H9 (cell line): ENCODE results near the gene B4GALT1. TPM values are rescaled to one million over a fixed set of nuclear protein-coding genes. Genes with fewer than 3 reads are reported as not detected.

ENCODE experiments used
- DNase-seq: peaks from one replicate; pipeline ENCODE4 v3.0.0-alpha.2; 2017
- H2AFZ ChIP-seq: one replicate; pipeline ENCODE4 v1.6.1; 2013; ENCODE audit warnings: mild to moderate bottlenecking, low read length, control low read depth, moderate library complexity
- H2AK5ac ChIP-seq: 2 replicates; pipeline ENCODE4 v1.6.1; 2013; ENCODE audit warnings: low read length, control low read depth, mixed read lengths; ENCODE audit not compliant: insufficient read length
- H2BK120ac ChIP-seq: one replicate; pipeline ENCODE4 v1.6.1; 2013; ENCODE audit warnings: low read depth, mild to moderate bottlenecking, low read length, control low read depth, inconsistent platforms; ENCODE audit not compliant: poor library complexity, severe bottlenecking
- H2BK12ac ChIP-seq: 2 replicates; pipeline ENCODE4 v1.6.1; 2013; ENCODE audit warnings: low read length, control low read depth, mixed read lengths, low read depth; ENCODE audit not compliant: insufficient read length
- H2BK15ac ChIP-seq: 2 replicates; pipeline ENCODE4 v1.6.1; 2013; ENCODE audit warnings: low read depth, low read length, control low read depth
- H2BK20ac ChIP-seq: one replicate; pipeline ENCODE4 v1.6.1; 2013; ENCODE audit warnings: low read depth, mild to moderate bottlenecking, low read length, control low read depth, inconsistent platforms; ENCODE audit not compliant: poor library complexity, severe bottlenecking
- H2BK5ac ChIP-seq: 2 replicates; pipeline ENCODE4 v1.6.1; 2013; ENCODE audit warnings: low read length, control low read depth, mixed read lengths; ENCODE audit not compliant: insufficient read length
- H3K14ac ChIP-seq: 2 replicates; pipeline ENCODE4 v1.6.1; 2013; ENCODE audit warnings: low read length, control low read depth; ENCODE audit not compliant: insufficient read depth
- H3K18ac ChIP-seq: 2 replicates; pipeline ENCODE4 v1.6.1; 2013; ENCODE audit warnings: low read depth, mild to moderate bottlenecking, mixed read lengths, low read length, control low read depth; ENCODE audit not compliant: insufficient read length
- H3K23ac ChIP-seq: 2 replicates; pipeline ENCODE4 v1.6.1; 2013; ENCODE audit warnings: low read length, control low read depth, mixed read lengths, low read depth; ENCODE audit not compliant: insufficient read length
- H3K23me2 ChIP-seq: 2 replicates; pipeline ENCODE4 v1.6.1; 2013; ENCODE audit warnings: low read depth, mild to moderate bottlenecking, mixed read lengths, low read length, control low read depth; ENCODE audit not compliant: insufficient read length, poor library complexity, severe bottlenecking
- H3K27ac ChIP-seq: 2 replicates; pipeline ENCODE4 v1.5.1; 2013; ENCODE audit warnings: low read length, control low read depth, mixed read lengths, low read depth; ENCODE audit not compliant: insufficient read length
- H3K27me3 ChIP-seq: 2 replicates; pipeline ENCODE4 v1.6.1; 2013; ENCODE audit warnings: low read length, control low read depth, inconsistent platforms; ENCODE audit not compliant: insufficient read depth
- H3K4ac ChIP-seq: 2 replicates; pipeline ENCODE4 v1.6.1; 2013; ENCODE audit warnings: low read depth, mild to moderate bottlenecking, control low read depth, inconsistent platforms, low read length, moderate library complexity
- H3K4me1 ChIP-seq: 2 replicates; pipeline ENCODE4 v1.6.1; 2013; ENCODE audit warnings: low read length, control low read depth, inconsistent platforms; ENCODE audit not compliant: insufficient read depth
- H3K4me2 ChIP-seq: 2 replicates; pipeline ENCODE4 v1.6.1; 2013; ENCODE audit warnings: low read length, control low read depth, mixed read lengths; ENCODE audit not compliant: insufficient read length, insufficient read depth
- H3K56ac ChIP-seq: 2 replicates; pipeline ENCODE4 v1.6.1; 2013; ENCODE audit warnings: low read depth, mild to moderate bottlenecking, mixed read lengths, low read length, control low read depth; ENCODE audit not compliant: insufficient read length
- H3K79me1 ChIP-seq: 2 replicates; pipeline ENCODE4 v1.6.1; 2013; ENCODE audit warnings: low read depth, mild to moderate bottlenecking, moderate library complexity, low read length, control low read depth, inconsistent platforms; ENCODE audit not compliant: insufficient read depth, poor library complexity, severe bottlenecking
- H3K79me2 ChIP-seq: 2 replicates; pipeline ENCODE4 v1.6.1; 2013; ENCODE audit warnings: low read length, control low read depth, inconsistent platforms; ENCODE audit not compliant: insufficient read depth
- H3K9ac ChIP-seq: 2 replicates; pipeline ENCODE4 v1.6.1; 2013; ENCODE audit warnings: low read length, control low read depth, mixed read lengths; ENCODE audit not compliant: insufficient read length; ENCODE audit errors: extremely low read depth
- H3K9me3 ChIP-seq: one replicate; pipeline ENCODE4 v1.6.1; 2013; ENCODE audit warnings: low read depth, low read length, inconsistent platforms; ENCODE audit not compliant: control insufficient read depth
- H3T11ph ChIP-seq: one replicate; pipeline ENCODE4 v1.6.1; 2013; ENCODE audit warnings: mild to moderate bottlenecking, low read length, control low read depth, inconsistent platforms
- H4K20me1 ChIP-seq: one replicate; pipeline ENCODE4 v1.6.1; 2013; ENCODE audit not compliant: control insufficient read depth, insufficient read length, insufficient read depth
- H4K5ac ChIP-seq: 2 replicates; pipeline ENCODE4 v1.6.1; 2013; ENCODE audit warnings: low read depth, mild to moderate bottlenecking, mixed read lengths, low read length, control low read depth; ENCODE audit not compliant: insufficient read length
- H4K8ac ChIP-seq: replicated peaks from 2 replicates; pipeline ENCODE4 v1.6.1; 2013; ENCODE audit warnings: low read length, control low read depth, mixed read lengths, low read depth; ENCODE audit not compliant: insufficient read length
- H4K91ac ChIP-seq: 2 replicates; pipeline ENCODE4 v1.6.1; 2013; ENCODE audit warnings: low read depth, mild to moderate bottlenecking, moderate library complexity, mixed read lengths, low read length, control low read depth; ENCODE audit not compliant: insufficient read length
- H3K27ac Mint-ChIP-seq, 3 experiments: 2 replicates in 2 of 3; 3 replicates in 1 of 3; pipeline ENCODE4 v1.8.0; 2020 to 2021; ENCODE audit warnings: mixed read lengths in 3 of 3, mild to moderate bottlenecking in 1 of 3, moderate library complexity in 1 of 3
- H3K27me3 Mint-ChIP-seq: 2 replicates; pipeline ENCODE4 v1.8.0; 2021; ENCODE audit warnings: low read depth, mild to moderate bottlenecking, moderate library complexity, mixed read lengths
- H3K36me3 Mint-ChIP-seq, 3 experiments: 2 replicates in 2 of 3; 3 replicates in 1 of 3; pipeline ENCODE4 v1.8.0; 2020 to 2021; ENCODE audit warnings: low read depth in 3 of 3, mixed read lengths in 3 of 3; ENCODE audit not compliant: insufficient read depth in 1 of 3
- H3K4me1 Mint-ChIP-seq, 2 experiments: 2 replicates each; pipeline ENCODE4 v1.8.0; 2020; ENCODE audit warnings: mixed read lengths in 2 of 2
- H3K4me3 Mint-ChIP-seq, 2 experiments: 2 replicates in 1 of 2; 3 replicates in 1 of 2; pipeline ENCODE4 v1.8.0; 2020 to 2021; ENCODE audit warnings: mild to moderate bottlenecking in 2 of 2, mixed read lengths in 2 of 2, moderate library complexity in 1 of 2
- H3K9me3 Mint-ChIP-seq, 2 experiments: 2 replicates in 1 of 2; 3 replicates in 1 of 2; pipeline ENCODE4 v1.8.0; 2020; ENCODE audit warnings: mild to moderate bottlenecking in 2 of 2, mixed read lengths in 2 of 2, moderate library complexity in 1 of 2
- WGBS: extraction: QIAGEN DNeasy Blood & Tissue Kit; methylation state at CpG from one replicate; pipeline ENCODE4 v1.1.7; 2013; ENCODE audit warnings: missing lambda C conversion rate, low lambda C conversion rate, mixed read lengths; ENCODE audit not compliant: insufficient read length; ENCODE audit errors: extremely low coverage; 5-methylcytosine and 5-hydroxymethylcytosine counted together
- total RNA-seq: library from RNA; stranded (reverse); gene quantifications from 2 replicates; pipeline ENCODE4 v1.2.1, GENCODE V29; 2021
- TF ChIP-seq, protein P1 (sequence below): fragments of 200-600 bp; sonication (generic); conservative IDR thresholded peaks from 3 replicates; pipeline ENCODE4 v1.8.0; 2021; ENCODE audit warnings: antibody characterized with exemption, mild to moderate bottlenecking

The B4GALT1 gene
- total RNA-seq, 1 experiment from 2014 or later = 15.3 TPM

DNA sequence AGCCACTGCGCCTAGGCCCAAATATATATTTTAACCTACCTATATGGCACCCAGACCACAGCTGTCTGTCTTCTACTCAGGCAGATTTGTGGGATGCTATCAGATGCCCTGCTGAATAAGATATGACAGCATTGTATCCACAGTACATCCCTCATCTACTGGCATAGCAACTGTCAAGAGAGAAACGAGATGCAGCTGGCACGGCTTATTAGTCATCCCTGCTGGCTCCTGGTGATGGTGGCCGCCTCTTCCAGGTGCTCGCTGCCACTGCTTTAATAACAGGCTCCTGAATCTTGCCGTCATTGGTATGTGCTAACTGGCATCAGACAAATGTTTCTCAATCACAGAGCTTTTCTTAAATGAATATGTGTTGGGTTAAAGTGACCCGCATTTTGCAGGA is 34.0 kb downstream of the B4GALT1 start:
- H3K27me3 Mint-ChIP-seq = no peaks in the 10 kb centered on the region; the same call in 1 of the 2 replicates
- TF ChIP-seq, protein P1, sequence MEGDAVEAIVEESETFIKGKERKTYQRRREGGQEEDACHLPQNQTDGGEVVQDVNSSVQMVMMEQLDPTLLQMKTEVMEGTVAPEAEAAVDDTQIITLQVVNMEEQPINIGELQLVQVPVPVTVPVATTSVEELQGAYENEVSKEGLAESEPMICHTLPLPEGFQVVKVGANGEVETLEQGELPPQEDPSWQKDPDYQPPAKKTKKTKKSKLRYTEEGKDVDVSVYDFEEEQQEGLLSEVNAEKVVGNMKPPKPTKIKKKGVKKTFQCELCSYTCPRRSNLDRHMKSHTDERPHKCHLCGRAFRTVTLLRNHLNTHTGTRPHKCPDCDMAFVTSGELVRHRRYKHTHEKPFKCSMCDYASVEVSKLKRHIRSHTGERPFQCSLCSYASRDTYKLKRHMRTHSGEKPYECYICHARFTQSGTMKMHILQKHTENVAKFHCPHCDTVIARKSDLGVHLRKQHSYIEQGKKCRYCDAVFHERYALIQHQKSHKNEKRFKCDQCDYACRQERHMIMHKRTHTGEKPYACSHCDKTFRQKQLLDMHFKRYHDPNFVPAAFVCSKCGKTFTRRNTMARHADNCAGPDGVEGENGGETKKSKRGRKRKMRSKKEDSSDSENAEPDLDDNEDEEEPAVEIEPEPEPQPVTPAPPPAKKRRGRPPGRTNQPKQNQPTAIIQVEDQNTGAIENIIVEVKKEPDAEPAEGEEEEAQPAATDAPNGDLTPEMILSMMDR = no peak
- Histone ChIP-seq H4K20me1 (no peaks in the 10 kb centered on the region), H2BK12ac (no peak overlapping the region), H3K9me3 (no peaks in the 10 kb centered on the region), H3K79me2 (no peaks in the 10 kb centered on the region), H4K91ac (no peak overlapping the region), H2BK15ac (no peak overlapping the region), H3K4ac (no peak overlapping the region), H3K4me2 (no peak overlapping the region), H3K23ac (no peak overlapping the region), H2BK20ac (no peak overlapping the region), H2AK5ac (no peak overlapping the region), H3T11ph (no peak overlapping the region), H3K23me2 (no peaks in the 10 kb centered on the region), H4K8ac (no peak overlapping the region), H2AFZ (no peak overlapping the region), H3K56ac (no peak overlapping the region), H4K5ac (no peak overlapping the region), H3K27me3 (no peaks in the 10 kb centered on the region), H3K4me1 (no peaks in the 10 kb centered on the region), H3K14ac (no peak overlapping the region), H3K27ac (no peak overlapping the region), H3K79me1 (no peaks in the 10 kb centered on the region), H2BK120ac (no peak overlapping the region), H3K9ac (no peak overlapping the region), H2BK5ac (no peak overlapping the region), H3K18ac (no peak overlapping the region)
- H3K9me3 Mint-ChIP-seq = no peaks in the 10 kb centered on the region; a peak in 1 of 5 replicates
- WGBS = no CpG with 5 or more reads among the region's 7 CpGs
- H3K4me3 Mint-ChIP-seq = no peak overlapping the region
- peaks cover 0 to under 1% of the 10 kb centered on the region in 2 experiments; a peak in 1 of 4 replicates for H3K4me1 Mint-ChIP-seq
- H3K36me3 Mint-ChIP-seq = peaks cover 3 to 7% (median 4%) of the 10 kb centered on the region in 3 experiments; a peak in 4 of 7 replicates
- DNase-seq = no peak
- no peak overlapping the region for H3K27ac Mint-ChIP-seq
